ENCODE results near the gene DPM2.
A peak's percentile ranks its signal among the peaks of the same experiment; 100 is the strongest.

Gene DPM2

GRCh38 chr9:127966416-127967150 lies 28.9 kb upstream of the DPM2 start:
- H3K4me3 Mint-ChIP-seq = no peak overlapping the region
- peak overlapping the region; percentile 91 for H3K27ac Mint-ChIP-seq
- no peaks in the 10 kb centered on the region for H3K27me3 Mint-ChIP-seq
- H3K36me3 Mint-ChIP-seq (ENCODE audit: low read depth) = peaks cover 3% of the 10 kb centered on the region
- H3K4me1 Mint-ChIP-seq = peaks cover 99% of the 10 kb centered on the region
- DNase-seq = no peak
- no peaks in the 10 kb centered on the region for H3K9me3 Mint-ChIP-seq
- no peak for ATAC-seq

GRCh38 chr9:127965953-127966352 lies 28.3 kb upstream of the DPM2 start:
- Mint-ChIP-seq H3K27me3 (no peaks in the 10 kb centered on the region), H3K27ac (peak overlapping the region; percentile 91), H3K4me1 (peaks cover 99% of the 10 kb centered on the region), H3K9me3 (no peaks in the 10 kb centered on the region), H3K36me3 (ENCODE audit: low read depth) (peaks cover 3% of the 10 kb centered on the region), H3K4me3 (peak overlapping the region; percentile 72)
- ATAC-seq (no peak), DNase-seq (no peak)

GRCh38 chr9:127963359-127964064 lies 25.9 kb upstream of the DPM2 start:
- peaks cover 4% of the 10 kb centered on the region for H3K36me3 Mint-ChIP-seq (ENCODE audit: low read depth)
- peaks cover 99% of the 10 kb centered on the region for H3K4me1 Mint-ChIP-seq
- no peaks in the 10 kb centered on the region for H3K9me3 Mint-ChIP-seq
- H3K27ac Mint-ChIP-seq = peak overlapping the region; percentile 91
- ATAC-seq (no peak), DNase-seq (no peak)
- H3K4me3 Mint-ChIP-seq = peak overlapping the region; percentile 43
- no peaks in the 10 kb centered on the region for H3K27me3 Mint-ChIP-seq

- peak overlapping the region; percentile 91 for H3K27ac Mint-ChIP-seq
- H3K9me3 Mint-ChIP-seq = no peaks in the 10 kb centered on the region
- H3K36me3 Mint-ChIP-seq (ENCODE audit: low read depth) = peaks cover 4% of the 10 kb centered on the region
- H3K27me3 Mint-ChIP-seq = no peaks in the 10 kb centered on the region
- H3K4me3 Mint-ChIP-seq = peak overlapping the region; percentile 9
- ATAC-seq (no peak), DNase-seq (peak; percentile 27)
- H3K4me1 Mint-ChIP-seq = peaks cover 98% of the 10 kb centered on the region
Measured at GRCh38 chr9:127963041-127963358, 25.3 kb upstream of the DPM2 start.

- no peaks in the 10 kb centered on the region for H3K27me3 Mint-ChIP-seq
- H3K4me3 Mint-ChIP-seq = no peak overlapping the region
- H3K9me3 Mint-ChIP-seq = no peaks in the 10 kb centered on the region
- H3K36me3 Mint-ChIP-seq (ENCODE audit: low read depth) = peaks cover 4% of the 10 kb centered on the region
- peaks cover 97% of the 10 kb centered on the region for H3K4me1 Mint-ChIP-seq
- ATAC-seq (no peak), DNase-seq (no peak)
- peak overlapping the region; percentile 91 for H3K27ac Mint-ChIP-seq
Measured at GRCh38 chr9:127962278-127962677, 24.6 kb upstream of the DPM2 start.

GRCh38 chr9:127961613-127962155 lies 24.0 kb upstream of the DPM2 start:
- DNase-seq (no peak), ATAC-seq (no peak)
- Mint-ChIP-seq H3K4me1 (peaks cover 97% of the 10 kb centered on the region), H3K9me3 (no peaks in the 10 kb centered on the region), H3K4me3 (no peak overlapping the region), H3K36me3 (ENCODE audit: low read depth) (peaks cover 4% of the 10 kb centered on the region), H3K27me3 (no peaks in the 10 kb centered on the region), H3K27ac (peak overlapping the region; percentile 67)

GRCh38 chr9:127961155-127961490 lies 23.5 kb upstream of the DPM2 start:
- peaks cover 95% of the 10 kb centered on the region for H3K4me1 Mint-ChIP-seq
- no peaks in the 10 kb centered on the region for H3K27me3 Mint-ChIP-seq
- DNase-seq (no peak), ATAC-seq (no peak)
- H3K4me3 Mint-ChIP-seq = no peak overlapping the region
- H3K27ac Mint-ChIP-seq = peak overlapping the region; percentile 67
- H3K36me3 Mint-ChIP-seq (ENCODE audit: low read depth) = peaks cover 4% of the 10 kb centered on the region
- no peaks in the 10 kb centered on the region for H3K9me3 Mint-ChIP-seq

- DNase-seq (no peak), ATAC-seq (no peak)
- H3K4me1 Mint-ChIP-seq = peaks cover 95% of the 10 kb centered on the region
- H3K4me3 Mint-ChIP-seq = no peak overlapping the region
- no peaks in the 10 kb centered on the region for H3K27me3 Mint-ChIP-seq
- H3K9me3 Mint-ChIP-seq = no peaks in the 10 kb centered on the region
- H3K27ac Mint-ChIP-seq = peak overlapping the region; percentile 80
- peaks cover 4% of the 10 kb centered on the region for H3K36me3 Mint-ChIP-seq (ENCODE audit: low read depth)
Measured at GRCh38 chr9:127960410-127961154, 22.9 kb upstream of the DPM2 start.

GRCh38 chr9:127959841-127960409 lies 22.3 kb upstream of the DPM2 start:
- ATAC-seq = no peak

GRCh38 chr9:127959398-127959797 lies 21.7 kb upstream of the DPM2 start:
- no peaks in the 10 kb centered on the region for H3K27me3 Mint-ChIP-seq
- DNase-seq (no peak), ATAC-seq (no peak)
- no peak overlapping the region for H3K4me3 Mint-ChIP-seq
- peaks cover 95% of the 10 kb centered on the region for H3K4me1 Mint-ChIP-seq
- no peaks in the 10 kb centered on the region for H3K9me3 Mint-ChIP-seq
- peak overlapping the region; percentile 80 for H3K27ac Mint-ChIP-seq
- H3K36me3 Mint-ChIP-seq (ENCODE audit: low read depth) = peaks cover 4% of the 10 kb centered on the region

More at GRCh38 chr9:127959841-127960409, 22.3 kb upstream of the DPM2 start:
- H3K36me3 Mint-ChIP-seq (ENCODE audit: low read depth) = peaks cover 4% of the 10 kb centered on the region
- DNase-seq = no peak
- no peaks in the 10 kb centered on the region for H3K27me3 Mint-ChIP-seq
- H3K4me1 Mint-ChIP-seq = peaks cover 95% of the 10 kb centered on the region
- no peaks in the 10 kb centered on the region for H3K9me3 Mint-ChIP-seq
- H3K27ac Mint-ChIP-seq = peak overlapping the region; percentile 80
- H3K4me3 Mint-ChIP-seq = no peak overlapping the region

- Mint-ChIP-seq H3K4me1 (peaks cover 95% of the 10 kb centered on the region), H3K4me3 (no peak overlapping the region), H3K27me3 (no peaks in the 10 kb centered on the region), H3K36me3 (ENCODE audit: low read depth) (peaks cover 4% of the 10 kb centered on the region), H3K27ac (peak overlapping the region; percentile 80), H3K9me3 (no peaks in the 10 kb centered on the region)
- no peak for DNase-seq
- ATAC-seq = no peak
Measured at GRCh38 chr9:127958728-127959127, 21.1 kb upstream of the DPM2 start.

- ATAC-seq = peak; percentile 95
Measured at GRCh38 chr9:127955294-127956015, 17.8 kb upstream of the DPM2 start.

GRCh38 chr9:127954831-127955293 lies 17.2 kb upstream of the DPM2 start:
- no peaks in the 10 kb centered on the region for H3K9me3 Mint-ChIP-seq
- H3K27ac Mint-ChIP-seq = peak overlapping the region; percentile 92
- peaks cover 4% of the 10 kb centered on the region for H3K36me3 Mint-ChIP-seq (ENCODE audit: low read depth)

More at GRCh38 chr9:127955294-127956015, 17.8 kb upstream of the DPM2 start:
- peaks cover 4% of the 10 kb centered on the region for H3K36me3 Mint-ChIP-seq (ENCODE audit: low read depth)
- peak overlapping the region; percentile 52 for H3K4me3 Mint-ChIP-seq
- peak overlapping the region; percentile 92 for H3K27ac Mint-ChIP-seq
- peak; percentile 84 for DNase-seq
- H3K9me3 Mint-ChIP-seq = no peaks in the 10 kb centered on the region
- H3K27me3 Mint-ChIP-seq = no peaks in the 10 kb centered on the region
- H3K4me1 Mint-ChIP-seq = peaks cover 89% of the 10 kb centered on the region

More at GRCh38 chr9:127954831-127955293, 17.2 kb upstream of the DPM2 start:
- Mint-ChIP-seq H3K27me3 (no peaks in the 10 kb centered on the region), H3K4me1 (peaks cover 89% of the 10 kb centered on the region), H3K4me3 (no peak overlapping the region)
- DNase-seq = no peak
- no peak for ATAC-seq
